Measurements from ENCODE around the gene SDF4. TPM values are rescaled to one million over a fixed set of nuclear protein-coding genes. Genes with fewer than 3 reads are reported as not detected.

SDF4 gene
- total and polyA plus RNA-seq, 2 of the 13 experiments (the other 11 are each of a cell fraction or from before 2014, with no cell fraction given) = 80.8 to 107 TPM

GRCh38 chr1:1206376-1206965 is 25.3 kb downstream of the SDF4 start, which contains the start of gene TNFRSF18 (continued):
- TF ChIP-seq HNF1B (CRISPR knock-in tag; IDR thresholded peaks at IDR 0.05) (no peak), ISX (CRISPR knock-in tag; conservative IDR thresholded peaks at IDR 0.05) (no peak), ZBTB43 (CRISPR knock-in tag; conservative IDR thresholded peaks at IDR 0.05) (no peak), HNRNPL (IDR thresholded peaks at IDR 0.05; ENCODE audit: low read depth, low read length) (0 out of 2 replicates have a peak, but pooled peaks have one; percentile 11)

GRCh38 chr1:1205769-1206375 is 25.9 kb downstream of the SDF4 start:
- POLR2A ChIA-PET = no interaction called here
- in situ Hi-C loops (cut with HindIII; ENCODE audit: extremely low pct_ligation_motif_present, low pct_unique_long_range_greater_than_20kb) (no loop called here), intact Hi-C loops (cut with micrococcal nuclease; ENCODE audit: unreplicated experiment) (no loop called here)
- peak; percentile 10; the same call in 2 of the 3 replicates for ATAC-seq
- Histone ChIP-seq H4K20me1 (ENCODE audit: insufficient read depth, low read length) (no peaks in the 10 kb centered on the region), H3K27me3 (ENCODE audit: control insufficient read depth in 1 of 2, insufficient read depth in 2 of 2, low read length in 2 of 2) (peaks cover 18 to 71% of the 10 kb centered on the region in 2 experiments; a peak in 4 of 5 replicates), H3K9me3 (ENCODE audit: low read length) (no peaks in the 10 kb centered on the region), H3K9ac (ENCODE audit: insufficient read depth, low read depth, low read length) (no peak overlapping the region), H3K79me2 (ENCODE audit: insufficient read depth, low read length) (no peaks in the 10 kb centered on the region), H2AFZ (ENCODE audit: low read length) (no peak overlapping the region), H3K4me1 (ENCODE audit: insufficient read depth, low read length) (0 out of 2 replicates have a peak, but pooled peaks cover under 1% of the 10 kb centered on the region), H3K36me3 (replicated peaks in 1 of 2; ENCODE audit: control insufficient read depth in 1 of 2, insufficient read depth in 2 of 2, low read length in 2 of 2) (no peaks in the 10 kb centered on the region), H3K27ac (ENCODE audit: extremely low read length, insufficient read depth, low read length) (no peak overlapping the region), H3K4me3 (replicated peaks in 1 of 3; ENCODE audit: insufficient read depth in 1 of 3, low read depth in 2 of 3, low read length in 3 of 3) (no peak overlapping the region), H3K4me2 (ENCODE audit: low read depth, low read length) (no peak overlapping the region)
- DNase-seq (ENCODE audit: low spot score) = no peak
- no CpG with 5 or more reads among the region's 31 CpGs for WGBS (ENCODE audit: low lambda C conversion rate)
- no TSS peak for BruUV-seq (replicated peaks)
- CTCF ChIA-PET (ENCODE audit: low intra/inter-chr PET ratio, low total read pairs) = no interaction called here
- no peak for FAIRE-seq
- TF ChIP-seq LBX2 (CRISPR knock-in tag; IDR thresholded peaks at IDR 0.05; ENCODE audit: borderline replicate concordance) (no peak), ZBTB44 (CRISPR knock-in tag; IDR thresholded peaks at IDR 0.05) (no peak), HOXA3 (CRISPR knock-in tag; IDR thresholded peaks at IDR 0.05) (no peak), ZNF879 (CRISPR knock-in tag; IDR thresholded peaks at IDR 0.05) (no peak), REL (CRISPR knock-in tag; conservative IDR thresholded peaks at IDR 0.05) (0 out of 2 replicates have a peak, but pooled peaks have one; percentile 60), ARNT2 (CRISPR knock-in tag; IDR thresholded peaks at IDR 0.05; ENCODE audit: low read depth) (no peak), ZFP91 (CRISPR knock-in tag; IDR thresholded peaks at IDR 0.05; ENCODE audit: borderline replicate concordance) (no peak), PRPF4 (IDR thresholded peaks at IDR 0.05; ENCODE audit: low read depth, low read length, poor library complexity, severe bottlenecking) (no peak), ZNF367 (CRISPR knock-in tag; IDR thresholded peaks at IDR 0.05; ENCODE audit: borderline replicate concordance) (no peak), ZNF816 (CRISPR knock-in tag; IDR thresholded peaks at IDR 0.05; ENCODE audit: borderline replicate concordance) (no peak), ZNF12 (CRISPR knock-in tag; IDR thresholded peaks at IDR 0.05) (no peak)
